Right atrium auricular region (tissue), 2 donors: ENCODE results near the gene MDP1. TPM values are rescaled to one million over a fixed set of nuclear protein-coding genes. Genes with fewer than 3 reads are reported as not detected.
"Not testable (repeated sequence)": the region's sequence is repeated elsewhere in the genome, so short reads cannot be mapped to it uniquely, and the experiment has no call there.

ENCODE experiments used
- DNase-seq: peaks from one replicate; pipeline ENCODE4 v3.0.0-alpha.2; 2019; ENCODE audit warnings: low spot score
- H3K27ac ChIP-seq, 2 donors: fragments of 200-600 bp; sonication (generic); 1 replicate in 1 of 2; 2 replicates in 1 of 2; pipeline ENCODE4 v1.5.1; 2016 to 2019
- H3K27me3 ChIP-seq, 2 donors: fragments of 200-600 bp; sonication (generic); one replicate each; pipeline versions ENCODE4 v1.5.1 to v1.6.0; 2017 to 2019
- H3K36me3 ChIP-seq: fragments of 200-600 bp; sonication (generic); one replicate; pipeline ENCODE4 v1.5.1; 2016
- H3K4me1 ChIP-seq, 2 donors: fragments of 200-600 bp; sonication (generic); one replicate each; pipeline versions ENCODE4 v1.5.1 to v1.6.0; 2017 to 2019
- H3K4me3 ChIP-seq, 2 donors: fragments of 200-600 bp; sonication (generic); 1 replicate in 1 of 2; 2 replicates in 1 of 2; pipeline ENCODE4 v1.5.1; 2017 to 2019; ENCODE audit warnings: mild to moderate bottlenecking in 1 of 2, moderate library complexity in 1 of 2
- H3K9me3 ChIP-seq, 2 donors: fragments of 200-600 bp; sonication (generic); one replicate each; pipeline ENCODE4 v1.5.1; 2019
- CTCF ChIP-seq, 2 donors: fragments of 200-600 bp; sonication (generic); IDR thresholded peaks; one replicate each; pipeline ENCODE4 v1.5.1; 2019; ENCODE audit warnings: antibody characterized with exemption in 2 of 2
- total RNA-seq, 2 donors: library from RNA; depleted of rRNA; stranded (reverse); fragments of >200 nt; gene quantifications; one replicate each; pipeline ENCODE4 v1.1.0, GENCODE V29; 2016

MDP1 gene
- total RNA-seq, 2 donors from 2014 or later: 15.5 to 19.7 TPM

- H3K27me3 ChIP-seq: no peaks in the 10 kb centered on the region
- no peaks in the 10 kb centered on the region for H3K9me3 ChIP-seq
- no peak for DNase-seq
- TF ChIP-seq CTCF (IDR thresholded peaks at IDR 0.05): no peak
- peaks cover 0 to 22% of the 10 kb centered on the region in 2 donors for H3K4me1 ChIP-seq
- no peak overlapping the region for H3K27ac ChIP-seq
- peaks cover 10% of the 10 kb centered on the region for H3K36me3 ChIP-seq
- H3K4me3 ChIP-seq: no peak overlapping the region
These were observed 13.0 kb upstream of the MDP1 start for GRCh38 chr14:24228902-24229301.

GRCh38 chr14:24226473-24226872 is 10.6 kb upstream of the MDP1 start:
- TF ChIP-seq CTCF (IDR thresholded peaks at IDR 0.05): no peak
- Histone ChIP-seq H3K4me1 (peaks cover 0 to 10% of the 10 kb centered on the region in 2 donors), H3K9me3 (no peaks in the 10 kb centered on the region), H3K36me3 (peaks cover 10% of the 10 kb centered on the region), H3K27me3 (no peaks in the 10 kb centered on the region), H3K27ac (no peak overlapping the region), H3K4me3 (no peak overlapping the region)
- no peak for DNase-seq

GRCh38 chr14:24224618-24225071 is 8.8 kb upstream of the MDP1 start:
- DNase-seq: no peak
- Histone ChIP-seq H3K27me3 (no peaks in the 10 kb centered on the region), H3K9me3 (no peaks in the 10 kb centered on the region), H3K27ac (peak overlapping the region in 1 of 2 donors; percentile 41), H3K4me3 (no peak overlapping the region), H3K4me1 (no peaks in the 10 kb centered on the region), H3K36me3 (peaks cover 10% of the 10 kb centered on the region)
- TF ChIP-seq CTCF (IDR thresholded peaks at IDR 0.05): no peak

GRCh38 chr14:24222987-24223386 is 7.1 kb upstream of the MDP1 start:
- not testable (repeated sequence) for H3K4me1 ChIP-seq, H3K4me3 ChIP-seq, H3K36me3 ChIP-seq, DNase-seq, H3K27me3 ChIP-seq, H3K27ac ChIP-seq, H3K9me3 ChIP-seq

GRCh38 chr14:24219521-24219920 is 3.7 kb upstream of the MDP1 start:
- Histone ChIP-seq H3K9me3 (no peaks in the 10 kb centered on the region), H3K36me3 (peaks cover 7% of the 10 kb centered on the region), H3K4me1 (peaks cover 0 to 14% of the 10 kb centered on the region in 2 donors), H3K27ac (no peak overlapping the region), H3K27me3 (no peaks in the 10 kb centered on the region), H3K4me3 (no peak overlapping the region)
- TF ChIP-seq CTCF (IDR thresholded peaks at IDR 0.05): no peak
- no peak for DNase-seq

- H3K9me3 ChIP-seq: no peaks in the 10 kb centered on the region
- H3K4me3 ChIP-seq: no peak overlapping the region
- no peaks in the 10 kb centered on the region for H3K27me3 ChIP-seq
- DNase-seq: no peak
- H3K27ac ChIP-seq: no peak overlapping the region
- peaks cover 7% of the 10 kb centered on the region for H3K36me3 ChIP-seq
- peaks cover 0 to 18% of the 10 kb centered on the region in 2 donors for H3K4me1 ChIP-seq
- TF ChIP-seq CTCF (IDR thresholded peaks at IDR 0.05): no peak
These were observed 3.2 kb upstream of the MDP1 start for GRCh38 chr14:24219080-24219479.

GRCh38 chr14:24216876-24217275 is 1.0 kb upstream of the MDP1 start:
- not testable (repeated sequence) for DNase-seq, H3K27me3 ChIP-seq, H3K9me3 ChIP-seq, H3K36me3 ChIP-seq, H3K4me3 ChIP-seq, H3K27ac ChIP-seq
- H3K4me1 ChIP-seq: peaks cover 0 to 28% of the 10 kb centered on the region in 2 donors
